GM12875 (cell line): ENCODE data around the gene GGT6.
A peak's percentile ranks its signal among the peaks of the same experiment; 100 is the strongest.

Source experiments
- H3K4me3 ChIP-seq: one replicate; pipeline ENCODE4 v1.5.1; 2011; ENCODE audit warnings: low read depth, low read length, control low read depth
- TF ChIP-seq, protein P1 (sequence below): IDR thresholded peaks from 2 replicates; pipeline ENCODE4 v1.5.1; 2011; ENCODE audit warnings: low read depth, mild to moderate bottlenecking, control low read depth, inconsistent platforms, low read length, moderate library complexity, borderline replicate concordance; ENCODE audit not compliant: insufficient read depth

GGT6 gene

DNA sequence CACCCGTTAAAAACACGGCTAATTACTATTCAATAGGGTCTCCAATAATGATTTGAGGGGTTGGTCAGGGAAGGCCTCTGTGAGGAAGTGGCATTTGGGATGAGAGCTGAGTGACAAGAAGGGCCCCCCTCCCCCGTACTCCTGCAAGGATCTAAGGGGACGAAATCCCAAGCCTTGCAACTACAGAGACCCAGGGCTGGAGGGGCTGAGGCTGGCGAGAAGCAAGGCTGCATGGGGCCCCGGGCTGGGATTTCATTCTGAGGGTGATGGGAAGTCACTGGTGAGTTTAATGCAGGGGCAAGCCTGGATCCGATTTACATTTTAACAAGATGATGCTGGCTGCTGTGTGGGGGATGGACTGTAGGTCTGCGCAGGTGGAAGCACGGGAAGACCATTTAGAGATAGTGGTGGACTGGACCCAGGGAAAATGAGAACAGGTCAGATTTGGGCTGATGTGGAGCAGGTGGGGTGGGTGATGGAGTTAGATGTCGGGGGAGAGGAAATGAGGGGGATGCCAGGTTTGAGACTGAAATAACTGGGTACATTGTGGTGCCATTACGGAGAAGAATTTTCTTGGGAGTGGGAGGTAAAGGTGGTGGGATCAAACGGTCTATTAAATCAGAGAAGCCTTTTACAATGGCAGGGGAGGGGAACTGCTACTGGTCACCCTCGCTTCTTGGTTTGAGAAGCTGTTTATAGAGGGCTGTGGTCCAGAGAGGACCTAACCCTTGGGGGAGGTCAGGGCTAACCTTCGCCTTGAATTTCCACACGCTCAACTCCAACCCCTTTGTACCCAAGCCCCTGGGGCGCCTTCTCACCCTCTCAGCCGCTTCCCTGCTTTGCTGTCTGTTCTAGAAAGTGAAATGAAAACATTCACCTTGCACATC lies 4.3 kb downstream of the GGT6 start:
- TF ChIP-seq, protein P1, sequence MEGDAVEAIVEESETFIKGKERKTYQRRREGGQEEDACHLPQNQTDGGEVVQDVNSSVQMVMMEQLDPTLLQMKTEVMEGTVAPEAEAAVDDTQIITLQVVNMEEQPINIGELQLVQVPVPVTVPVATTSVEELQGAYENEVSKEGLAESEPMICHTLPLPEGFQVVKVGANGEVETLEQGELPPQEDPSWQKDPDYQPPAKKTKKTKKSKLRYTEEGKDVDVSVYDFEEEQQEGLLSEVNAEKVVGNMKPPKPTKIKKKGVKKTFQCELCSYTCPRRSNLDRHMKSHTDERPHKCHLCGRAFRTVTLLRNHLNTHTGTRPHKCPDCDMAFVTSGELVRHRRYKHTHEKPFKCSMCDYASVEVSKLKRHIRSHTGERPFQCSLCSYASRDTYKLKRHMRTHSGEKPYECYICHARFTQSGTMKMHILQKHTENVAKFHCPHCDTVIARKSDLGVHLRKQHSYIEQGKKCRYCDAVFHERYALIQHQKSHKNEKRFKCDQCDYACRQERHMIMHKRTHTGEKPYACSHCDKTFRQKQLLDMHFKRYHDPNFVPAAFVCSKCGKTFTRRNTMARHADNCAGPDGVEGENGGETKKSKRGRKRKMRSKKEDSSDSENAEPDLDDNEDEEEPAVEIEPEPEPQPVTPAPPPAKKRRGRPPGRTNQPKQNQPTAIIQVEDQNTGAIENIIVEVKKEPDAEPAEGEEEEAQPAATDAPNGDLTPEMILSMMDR = no peak
- H3K4me3 ChIP-seq = peak overlapping the region; percentile 87

DNA sequence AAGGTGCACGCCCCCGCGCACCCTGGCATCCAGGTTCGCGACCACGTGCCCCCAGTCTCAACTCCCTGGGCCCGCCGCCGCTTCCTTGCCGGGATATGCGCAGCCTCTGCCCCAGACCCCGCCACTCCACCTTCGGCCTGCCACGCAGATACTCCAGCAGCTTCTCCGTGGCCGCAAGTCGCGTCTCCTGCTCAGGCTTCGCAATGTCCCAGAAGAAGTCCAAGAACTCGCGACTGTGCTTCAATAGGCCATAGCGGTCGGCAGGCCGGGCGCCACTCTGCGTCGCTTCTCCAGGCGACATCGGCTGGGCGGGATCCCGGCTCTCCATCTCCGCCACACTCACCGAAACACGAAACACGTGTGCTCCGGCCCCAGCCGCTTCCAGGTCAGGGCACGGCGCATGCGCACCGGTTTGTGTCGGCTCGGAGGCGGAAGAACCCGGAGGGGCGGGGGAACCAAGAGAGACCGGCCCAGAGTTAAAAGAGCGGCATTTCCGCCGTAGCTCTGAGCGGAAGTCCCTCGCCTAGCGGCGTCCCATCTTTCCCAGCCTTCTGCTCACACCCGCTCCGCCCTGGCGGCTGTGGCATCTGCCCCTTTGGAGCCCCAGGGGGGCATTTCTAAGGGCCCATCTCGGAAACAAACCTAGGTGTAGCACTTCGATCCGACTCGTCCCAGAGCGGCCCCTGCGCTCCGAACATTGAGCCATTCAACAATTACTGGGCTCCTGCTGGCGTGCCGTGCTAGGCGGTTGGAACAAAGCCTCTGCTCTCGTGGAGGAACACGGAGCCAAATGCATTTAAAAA lies 5.2 kb downstream of the GGT6 start, which contains the start of gene MYBBP1A:
TSS of gene MYBBP1A (minus strand) at position 388 of the 803 bp plus-strand sequence. CDS start at position 328, 60 bp downstream.
- TF ChIP-seq, protein P1 = no peak

DNA sequence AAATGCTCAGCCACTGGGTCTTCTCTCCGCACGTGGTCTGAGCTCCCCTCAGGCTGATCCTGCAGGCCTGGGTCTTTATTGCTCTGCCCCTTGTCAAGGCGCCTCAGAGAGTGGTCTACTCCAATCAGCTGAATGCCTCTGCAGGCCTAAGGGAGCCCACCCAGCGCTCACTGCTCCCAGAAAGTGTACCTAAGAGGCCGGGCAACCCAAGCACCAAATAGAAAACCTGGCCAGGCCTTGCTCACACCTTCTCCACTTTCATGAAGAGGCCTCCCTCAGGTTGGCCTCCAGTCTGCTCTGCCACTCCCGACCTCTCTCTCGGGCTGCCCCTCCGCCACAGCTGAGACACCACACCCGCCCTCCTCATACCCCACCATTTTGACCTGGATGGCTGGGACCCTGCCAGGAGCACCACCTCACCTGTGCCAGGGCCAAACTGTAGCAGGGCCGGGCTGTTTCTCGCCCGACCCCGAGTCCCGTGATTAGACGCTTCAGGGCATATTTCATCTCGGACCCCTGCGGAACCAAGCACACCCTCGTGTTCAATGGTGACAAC lies 5.9 kb downstream of the GGT6 start:
- H3K4me3 ChIP-seq = peak overlapping the region; percentile 87
- TF ChIP-seq, protein P1 = no peak

More for the DNA sequence above, 5.2 kb downstream of the GGT6 start, which contains the start of gene MYBBP1A:
- H3K4me3 ChIP-seq = peak within 1 kb of the TSS; percentile 87

DNA sequence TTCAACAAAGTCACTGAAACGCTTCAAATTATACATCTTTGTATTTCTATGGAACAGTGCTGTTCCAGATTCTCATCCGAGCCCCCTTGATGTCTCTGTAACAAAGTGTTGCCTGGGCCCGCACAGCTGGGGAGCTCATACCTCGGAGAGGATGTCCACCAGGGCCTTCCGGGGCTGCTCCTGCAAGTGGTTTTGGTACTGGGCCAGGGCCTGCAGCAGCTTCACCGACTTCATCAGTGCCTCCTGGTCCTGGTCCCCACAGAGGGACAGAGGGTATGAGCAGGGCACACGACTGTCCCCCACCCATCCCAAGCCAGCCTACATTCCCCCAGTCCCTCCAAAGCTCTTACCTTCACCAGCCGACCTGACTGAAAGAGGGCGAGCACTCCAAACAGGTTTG lies 6.7 kb downstream of the GGT6 start:
- TF ChIP-seq, protein P1 = no peak
- H3K4me3 ChIP-seq = peak overlapping the region; percentile 87

DNA sequence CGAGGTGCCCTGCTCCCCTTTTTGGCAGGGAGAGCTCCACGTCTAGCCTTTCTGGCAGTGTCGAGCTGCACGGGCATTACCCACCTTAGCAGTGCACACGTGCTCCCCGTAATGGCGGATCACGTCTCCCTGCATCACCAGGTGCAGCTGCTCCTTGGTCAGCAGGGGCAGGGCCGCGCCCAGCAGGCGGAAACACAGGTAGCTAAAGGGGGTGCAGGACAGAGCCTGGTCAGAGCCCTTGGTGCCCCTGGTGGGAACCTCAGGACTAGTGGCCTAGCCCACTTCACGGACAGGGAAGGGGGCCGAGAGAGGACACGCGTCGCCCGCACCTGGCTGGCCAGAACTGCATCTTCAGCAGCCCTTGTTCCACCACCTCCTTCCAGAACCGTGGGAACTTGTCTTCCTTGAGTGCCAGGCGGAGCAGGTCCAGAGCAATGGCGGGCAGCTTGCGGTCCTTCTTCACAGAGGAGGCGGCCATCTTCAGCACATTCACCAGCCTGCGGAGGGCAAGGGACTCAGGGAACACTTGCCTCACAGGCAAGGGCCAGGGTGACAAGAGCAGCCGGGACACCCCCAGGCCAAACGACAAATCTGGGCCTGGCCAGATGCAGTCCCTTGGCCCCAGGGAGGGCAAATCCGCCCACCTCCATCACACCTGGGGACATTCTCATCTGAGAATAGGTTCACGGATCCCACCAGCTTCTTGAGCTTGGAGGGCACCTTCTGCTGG lies 8.4 kb downstream of the GGT6 start:
- no peak overlapping the region for H3K4me3 ChIP-seq
- TF ChIP-seq, protein P1 = no peak

DNA sequence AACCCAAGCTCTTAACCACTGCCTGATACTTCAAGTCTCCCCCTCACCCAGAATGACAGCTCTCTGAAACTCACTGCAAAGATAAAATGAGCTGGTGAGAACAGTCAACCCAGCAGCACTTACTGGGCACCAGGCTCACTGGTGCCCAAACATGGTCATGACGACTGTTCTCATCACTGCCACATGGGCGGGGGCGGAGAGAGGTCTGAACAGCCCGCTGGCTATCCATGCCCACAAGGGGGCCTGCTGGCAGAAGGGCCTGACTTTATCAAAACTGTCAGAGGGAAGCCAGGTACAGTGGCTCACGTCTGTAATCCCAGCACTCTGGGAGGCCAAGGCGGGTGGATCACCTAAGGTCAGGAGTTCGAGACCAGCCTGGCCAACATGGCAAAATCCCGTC lies 9.2 kb downstream of the GGT6 start:
- no peak overlapping the region for H3K4me3 ChIP-seq
- TF ChIP-seq, protein P1 = 0 out of 2 replicates have a peak, but pooled peaks have one; percentile 2
